IMR-90 (cell line): Measurements from ENCODE around the gene AKT3. TPM values are rescaled to one million over a fixed set of nuclear protein-coding genes. Genes with fewer than 3 reads are reported as not detected.

Experiments
- ATAC-seq: fragments of 200-7000 bp; cut with Tn5 transposase; 2 replicates; pipeline ENCODE4 v1.9.1; 2020; ENCODE audit warnings: low read depth, mild to moderate bottlenecking, moderate library complexity
- BruUV-seq: library from RNA; stranded (reverse); fragments of 400-500 nt; replicated peaks from 2 replicates; lab custom pipeline; 2021; lab: Mats Ljungman, UMichigan
- CTCF ChIA-PET: fragments of 300-600 bp; formaldehyde crosslinking; extraction: SDS; loops from one replicate; lab custom pipeline; 2021; ENCODE audit warnings: antibody characterized with exemption; lab: Yijun Ruan, JAX
- POLR2A ChIA-PET: fragments of 300-600 bp; sonication (Branson Sonifier 250); formaldehyde crosslinking; loops from one replicate; lab custom pipeline; 2022; ENCODE audit warnings: antibody characterized with exemption; ENCODE audit not compliant: unreplicated experiment; lab: Charles Lee
- DNase-seq: peaks from one replicate; pipeline ENCODE4 v3.0.0; 2013
- H2AFZ ChIP-seq: replicated peaks from 2 replicates; pipeline ENCODE3; 2013; ENCODE audit warnings: low read length, mild to moderate bottlenecking; ENCODE audit not compliant: poor library complexity
- H2AK5ac ChIP-seq: 2 replicates; pipeline ENCODE4 v1.6.1; 2013; ENCODE audit warnings: low read depth, low read length, inconsistent platforms
- H2AK9ac ChIP-seq: replicated peaks from 2 replicates; pipeline ENCODE3; 2013; ENCODE audit warnings: mild to moderate bottlenecking, low read depth, low read length, moderate library complexity; ENCODE audit not compliant: poor library complexity
- H2BK120ac ChIP-seq: 2 replicates; pipeline ENCODE4 v1.6.1; 2013; ENCODE audit warnings: low read depth, low read length, inconsistent platforms
- H2BK15ac ChIP-seq: 3 replicates; pipeline ENCODE4 v1.6.1; 2013; ENCODE audit warnings: low read depth, low read length, inconsistent platforms
- H2BK20ac ChIP-seq: 2 replicates; pipeline ENCODE4 v1.6.1; 2013; ENCODE audit warnings: low read depth, mild to moderate bottlenecking, inconsistent platforms, low read length, moderate library complexity
- H2BK5ac ChIP-seq: 2 replicates; pipeline ENCODE4 v1.6.1; 2013; ENCODE audit warnings: mild to moderate bottlenecking, low read depth, low read length, inconsistent platforms; ENCODE audit not compliant: poor library complexity, severe bottlenecking
- H3K14ac ChIP-seq: replicated peaks from 2 replicates; pipeline ENCODE4 v1.6.1; 2013; ENCODE audit warnings: low read depth, low read length, inconsistent platforms
- H3K18ac ChIP-seq: 2 replicates; pipeline ENCODE4 v1.6.1; 2013; ENCODE audit warnings: low read depth, low read length, control low read depth
- H3K23ac ChIP-seq: 2 replicates; pipeline ENCODE4 v1.6.1; 2013; ENCODE audit warnings: low read depth, low read length, inconsistent platforms
- H3K27ac ChIP-seq: 2 replicates; pipeline ENCODE4 v1.5.1; 2013; ENCODE audit warnings: mild to moderate bottlenecking, control low read depth, low read length; ENCODE audit not compliant: insufficient read depth
- H3K27me3 ChIP-seq: 2 replicates; pipeline ENCODE4 v1.6.1; 2013; ENCODE audit warnings: low read length; ENCODE audit not compliant: control insufficient read depth, insufficient read depth
- H3K36me3 ChIP-seq: 2 replicates; pipeline ENCODE4 v1.6.1; 2013; ENCODE audit warnings: low read length, mixed read lengths; ENCODE audit not compliant: control insufficient read depth, insufficient read depth
- H3K4ac ChIP-seq: 2 replicates; pipeline ENCODE4 v1.6.1; 2013; ENCODE audit warnings: low read depth, low read length, inconsistent platforms
- H3K4me1 ChIP-seq: 2 replicates; pipeline ENCODE4 v1.6.1; 2013; ENCODE audit warnings: low read length, mixed read lengths; ENCODE audit not compliant: control insufficient read depth, insufficient read depth
- H3K4me2 ChIP-seq: 2 replicates; pipeline ENCODE4 v1.6.1; 2013; ENCODE audit warnings: low read depth, mild to moderate bottlenecking, control low read depth, low read length, moderate library complexity
- H3K4me3 ChIP-seq: 2 replicates; pipeline ENCODE4 v1.5.1; 2013; ENCODE audit warnings: low read depth, mild to moderate bottlenecking, control low read depth, low read length, moderate library complexity; ENCODE audit not compliant: insufficient read depth
- H3K56ac ChIP-seq: 2 replicates; pipeline ENCODE4 v1.6.1; 2013; ENCODE audit warnings: low read length, inconsistent platforms; ENCODE audit not compliant: insufficient read depth; ENCODE audit errors: extremely low read depth
- H3K79me1 ChIP-seq, 2 experiments: 2 replicates each; pipeline ENCODE4 v1.6.1; 2013; ENCODE audit warnings: low read length in 2 of 2, inconsistent platforms in 1 of 2, low read depth in 1 of 2
- H3K9ac ChIP-seq: 2 replicates; pipeline ENCODE4 v1.6.1; 2013; ENCODE audit warnings: low read depth, low read length, control low read depth
- H3K9me1 ChIP-seq: 2 replicates; pipeline ENCODE4 v1.6.1; 2013; ENCODE audit warnings: low read length, inconsistent platforms; ENCODE audit not compliant: insufficient read depth
- H3K9me3 ChIP-seq: 2 replicates; pipeline ENCODE4 v1.6.1; 2013; ENCODE audit warnings: low read length; ENCODE audit not compliant: control insufficient read depth, insufficient read depth
- H4K20me1 ChIP-seq: 2 replicates; pipeline ENCODE4 v1.6.1; 2013; ENCODE audit warnings: low read length, inconsistent platforms; ENCODE audit not compliant: insufficient read depth
- H4K5ac ChIP-seq: 2 replicates; pipeline ENCODE4 v1.6.1; 2013; ENCODE audit warnings: mild to moderate bottlenecking, low read depth, low read length, control low read depth
- H4K8ac ChIP-seq, 2 experiments: 2 replicates each; pipeline ENCODE4 v1.6.1; 2013; ENCODE audit warnings: low read depth in 2 of 2, low read length in 2 of 2, control low read depth in 1 of 2, inconsistent platforms in 1 of 2
- H4K91ac ChIP-seq: 2 replicates; pipeline ENCODE4 v1.6.1; 2013; ENCODE audit warnings: low read depth, low read length, inconsistent platforms; ENCODE audit not compliant: insufficient read depth
- MAZ ChIP-seq: IDR thresholded peaks from 2 replicates; pipeline ENCODE4 v1.6.1; 2012; ENCODE audit warnings: low read depth, mild to moderate bottlenecking, low read length, improper control_type of control experiment, moderate library complexity, borderline replicate concordance
- MXI1 ChIP-seq: IDR thresholded peaks from 2 replicates; pipeline ENCODE4 v1.6.1; 2012; ENCODE audit warnings: low read depth, mild to moderate bottlenecking, low read length, moderate library complexity, borderline replicate concordance
- POLR2A ChIP-seq: IDR thresholded peaks from 2 replicates; pipeline ENCODE4 v1.6.1; 2012; ENCODE audit warnings: mild to moderate bottlenecking, low read depth, low read length
- RFX5 ChIP-seq: IDR thresholded peaks from 2 replicates; pipeline ENCODE4 v1.8.0; 2012; ENCODE audit warnings: low read depth, mild to moderate bottlenecking, low read length, moderate library complexity
- SMC3 ChIP-seq: fragments of 150-350 bp; IDR thresholded peaks from 2 replicates; pipeline ENCODE4 v1.6.1; 2016; ENCODE audit warnings: low read depth, mild to moderate bottlenecking, antibody characterized with exemption, low read length, moderate library complexity
- dilution Hi-C: fragments of 300-500 bp; cut with HindIII; formaldehyde crosslinking; loops from one replicate; pipeline ENCODE4 v1.14.3; 2018; ENCODE audit warnings: low sequenced_read_pairs; ENCODE audit not compliant: unreplicated experiment
- in situ Hi-C: fragments of 300-500 bp; cut with MboI; formaldehyde crosslinking; loops from 3 replicates; pipeline ENCODE4 v1.14.3; 2019; ENCODE audit warnings: low sequenced_read_pairs, inconsistent platforms, mixed read lengths
- intact Hi-C: fragments of 100-400 bp; cut with micrococcal nuclease; formaldehyde crosslinking; loops from 2 replicates; pipeline ENCODE4 v1.10.0; 2022
- polyA plus RNA-seq, 3 experiments: library from polyadenylated mRNA; depleted of rRNA; stranded (reverse); fragments of >200 nt; gene quantifications; 2 replicates each; pipeline ENCODE4 v1.2.3, GENCODE V29; 2012; ENCODE audit warnings: low replicate concordance in 1 of 3
- total RNA-seq: library from RNA; depleted of rRNA; stranded (reverse); fragments of >200 nt; gene quantifications from 2 replicates; pipeline ENCODE4 v1.2.3, GENCODE V29; 2012

The AKT3 gene
- total and polyA plus RNA-seq, 2 of the 4 experiments (the other 2 are of a cell fraction): 15.2 to 19.4 TPM

DNA sequence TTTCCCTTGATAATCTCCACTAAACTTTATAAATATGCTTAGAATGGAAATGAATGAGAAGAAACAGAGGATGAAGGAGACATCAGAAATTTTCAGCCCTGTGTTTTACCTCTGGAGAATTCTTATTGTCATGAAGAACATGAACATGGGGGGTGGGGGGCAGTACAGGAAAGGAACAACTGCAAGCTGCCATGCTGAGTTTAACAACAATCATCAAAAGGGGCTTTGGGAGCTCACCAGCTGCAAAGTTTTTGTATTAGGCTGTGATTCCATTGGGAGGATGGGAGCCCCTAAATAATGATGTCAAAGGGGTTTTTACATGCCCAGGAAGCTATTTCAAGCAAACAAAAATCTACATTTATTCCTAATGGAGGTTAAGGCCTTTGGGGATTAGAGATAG is 103.3 kb downstream of the AKT3 start:
- H4K20me1 ChIP-seq: no peaks in the 10 kb centered on the region
- in situ Hi-C loops (loop anchor here (25.0 kb wide), 1 partner anchor 516 kb away; no protein-coding TSS in a partner anchor), intact Hi-C loops (loop anchor here (5.0 kb wide), 1 partner anchor 274 kb away; no protein-coding TSS in a partner anchor), dilution Hi-C loops (no loop called here)
- H2AFZ ChIP-seq: no peak overlapping the region
- ChIA-PET CTCF (no interaction called here), POLR2A (no interaction called here)
- no peak overlapping the region for H3K4ac ChIP-seq
- H2AK5ac ChIP-seq: no peak overlapping the region
- no peak overlapping the region for H3K4me3 ChIP-seq
- H3K4me2 ChIP-seq: no peak overlapping the region
- H3K27me3 ChIP-seq: no peaks in the 10 kb centered on the region
- ATAC-seq: no peak
- no peaks in the 10 kb centered on the region for H3K36me3 ChIP-seq
- no peak overlapping the region for H3K27ac ChIP-seq
- H3K23ac ChIP-seq: no peak overlapping the region
- 0 out of 2 replicates have a peak overlapping the region, but pooled peaks have one; percentile 25 for H3K14ac ChIP-seq
- H2BK5ac ChIP-seq: no peak overlapping the region
- DNase-seq: no peak
- BruUV-seq: no TSS peak
- H3K9ac ChIP-seq: no peak overlapping the region
- no peak overlapping the region for H4K5ac ChIP-seq
- no peaks in the 10 kb centered on the region for H3K9me3 ChIP-seq
- TF ChIP-seq POLR2A (no peak), RFX5 (no peak), MAZ (no peak), MXI1 (no peak), SMC3 (no peak)
- H3K18ac ChIP-seq: no peak overlapping the region
- H3K9me1 ChIP-seq: no peaks in the 10 kb centered on the region
- no peak overlapping the region for H2BK15ac ChIP-seq
- H2BK120ac ChIP-seq: no peak overlapping the region
- H2BK20ac ChIP-seq: no peak overlapping the region; the same call in 1 of the 2 replicates
- no peak overlapping the region for H2AK9ac ChIP-seq
- no peak overlapping the region for H3K56ac ChIP-seq
- peaks cover 12 to 35% of the 10 kb centered on the region in 2 experiments for H3K79me1 ChIP-seq
- no peak overlapping the region for H4K91ac ChIP-seq
- peaks cover 7% of the 10 kb centered on the region for H3K4me1 ChIP-seq
- H4K8ac ChIP-seq: no peak overlapping the region
